K562 (cell line): ENCODE results near the gene HOXB5. TPM values are rescaled to one million over a fixed set of nuclear protein-coding genes. Genes with fewer than 3 reads are reported as not detected.

Experiments used
- CREBBP ChIP-seq: IDR thresholded peaks from one replicate; pipeline ENCODE4 v1.6.1; 2012; ENCODE audit warnings: low read depth, mild to moderate bottlenecking, control low read depth, inconsistent platforms, low read length
- ETV1 ChIP-seq: fragments of 450-650 bp; conservative IDR thresholded peaks from 2 replicates; pipeline ENCODE4 v1.6.1; 2016; ENCODE audit warnings: missing genetic modification characterization, control low read depth, low read depth, missing compliant biosample characterization
- MAFG ChIP-seq: fragments of 450-650 bp; conservative IDR thresholded peaks from 2 replicates; pipeline ENCODE4 v1.6.1; 2016; ENCODE audit warnings: missing genetic modification characterization, missing compliant biosample characterization
- MCM3 ChIP-seq: fragments of 450-650 bp; IDR thresholded peaks from 2 replicates; pipeline ENCODE4 v1.6.1; 2016
- MTA2 ChIP-seq: fragments of 450-650 bp; IDR thresholded peaks from 2 replicates; pipeline ENCODE4 v1.6.1; 2016; ENCODE audit warnings: low read depth
- NR3C1 ChIP-seq: sonication (generic); formaldehyde crosslinking; IDR thresholded peaks from 2 replicates; pipeline ENCODE4 v1.8.1; 2022; ENCODE audit warnings: missing genetic modification reagents
- POU5F1 ChIP-seq: fragments of 150-350 bp; IDR thresholded peaks from 2 replicates; pipeline ENCODE4 v1.6.1; 2014; ENCODE audit warnings: borderline replicate concordance, low read length, low read depth, mild to moderate bottlenecking; ENCODE audit not compliant: partially characterized antibody
- PTBP1 ChIP-seq: fragments of 200-400 bp; formaldehyde crosslinking; IDR thresholded peaks from 2 replicates; pipeline ENCODE4 v1.6.1; 2017; ENCODE audit warnings: low read depth, low read length
- RAD21 ChIP-seq, 2 experiments: fragments of 250-450 bp in 1 of 2; fragments of 450-650 bp in 1 of 2; sonication (Bioruptor Pico) in 1 of 2; formaldehyde crosslinking in 1 of 2; IDR thresholded peaks in 1 of 2; conservative IDR thresholded peaks in 1 of 2; 2 replicates each; pipeline versions ENCODE4 v1.4.0 to v1.8.0; 2020 to 2022; ENCODE audit warnings: mild to moderate bottlenecking in 2 of 2, moderate library complexity in 1 of 2
- TEAD2 ChIP-seq: fragments of 450-650 bp; IDR thresholded peaks from 2 replicates; pipeline ENCODE4 v1.6.1; 2016; ENCODE audit warnings: missing genetic modification characterization, control low read depth, missing compliant biosample characterization
- ZNF184 ChIP-seq: sonication (generic); formaldehyde crosslinking; IDR thresholded peaks from 2 replicates; pipeline ENCODE4 v1.5.0; 2020; ENCODE audit warnings: missing genetic modification reagents
- ZNF24 ChIP-seq: fragments of 450-650 bp; IDR thresholded peaks from 2 replicates; pipeline ENCODE4 v1.6.1; 2016
- ZNF263 ChIP-seq: sonication (generic); formaldehyde crosslinking; IDR thresholded peaks from 2 replicates; pipeline ENCODE4 v1.8.0; 2022; ENCODE audit warnings: mild to moderate bottlenecking, missing genetic modification reagents, borderline replicate concordance
- ZNF76 ChIP-seq: fragments of 250-450 bp; sonication (Bioruptor Pico); IDR thresholded peaks from 2 replicates; pipeline ENCODE4 v1.4.0; 2020; ENCODE audit warnings: mild to moderate bottlenecking, moderate library complexity, borderline replicate concordance
- polyA plus RNA-seq, 8 experiments: library from polyadenylated mRNA; depleted of rRNA in 4 of 8; stranded (reverse) in 5 of 8; unstranded in 3 of 8; fragments of >200 nt; fragmentation: Nextera tagmentation in 2 of 8; fragmentation: Illumina TruSeq in 1 of 8; extraction: Ambion mirVana in 2 of 8; extraction: Trizol in 1 of 8; gene quantifications; 2 replicates each; pipeline versions ENCODE4 v1.2.1 to v1.2.3, GENCODE V29; 2011 to 2014; ENCODE audit warnings: inconsistent platforms in 1 of 8, missing spikeins in 1 of 8
- total RNA-seq, 7 experiments: library from RNA; depleted of rRNA in 6 of 7; stranded (reverse); fragments of >200 nt in 6 of 7; fragmentation: Illumina TruSeq in 2 of 7; extraction: Trizol in 2 of 7; gene quantifications; 2 replicates each; pipeline versions ENCODE4 v1.2.1 to v1.2.3, GENCODE V29; 2011 to 2021; ENCODE audit warnings: low replicate concordance in 1 of 7
- TF ChIP-seq, protein P1 (sequence below), 2 experiments: fragments of 450-650 bp; IDR thresholded peaks; 2 replicates each; pipeline ENCODE4 v1.6.1; 2018; ENCODE audit warnings: mild to moderate bottlenecking in 2 of 2, low read depth in 1 of 2; ENCODE audit not compliant: partially characterized antibody in 2 of 2
- TF ChIP-seq, protein P2 (sequence below): sonication (generic); formaldehyde crosslinking; IDR thresholded peaks from 2 replicates; pipeline ENCODE4 v1.5.0; 2020; ENCODE audit warnings: missing genetic modification reagents
- TF ChIP-seq, protein P3 (sequence below): fragments of 250-450 bp; sonication (Bioruptor Pico); IDR thresholded peaks from 2 replicates; pipeline ENCODE4 v1.9.0; 2021; ENCODE audit warnings: mild to moderate bottlenecking, inconsistent platforms
- TF ChIP-seq, protein P4 (sequence below): sonication (generic); formaldehyde crosslinking; IDR thresholded peaks from 2 replicates; pipeline ENCODE4 v1.8.1; 2022; ENCODE audit warnings: missing genetic modification reagents
- TF ChIP-seq, protein P5 (sequence below): fragments of 450-650 bp; formaldehyde crosslinking; IDR thresholded peaks from 2 replicates; pipeline ENCODE4 v1.4.0; 2022; ENCODE audit warnings: missing genetic modification characterization

HOXB5 gene
- total and polyA plus RNA-seq, 9 of the 15 experiments (the other 6 are each of a cell fraction or from before 2014, with no cell fraction given): 0.24 to 2.7 (median 0.65) TPM

DNA sequence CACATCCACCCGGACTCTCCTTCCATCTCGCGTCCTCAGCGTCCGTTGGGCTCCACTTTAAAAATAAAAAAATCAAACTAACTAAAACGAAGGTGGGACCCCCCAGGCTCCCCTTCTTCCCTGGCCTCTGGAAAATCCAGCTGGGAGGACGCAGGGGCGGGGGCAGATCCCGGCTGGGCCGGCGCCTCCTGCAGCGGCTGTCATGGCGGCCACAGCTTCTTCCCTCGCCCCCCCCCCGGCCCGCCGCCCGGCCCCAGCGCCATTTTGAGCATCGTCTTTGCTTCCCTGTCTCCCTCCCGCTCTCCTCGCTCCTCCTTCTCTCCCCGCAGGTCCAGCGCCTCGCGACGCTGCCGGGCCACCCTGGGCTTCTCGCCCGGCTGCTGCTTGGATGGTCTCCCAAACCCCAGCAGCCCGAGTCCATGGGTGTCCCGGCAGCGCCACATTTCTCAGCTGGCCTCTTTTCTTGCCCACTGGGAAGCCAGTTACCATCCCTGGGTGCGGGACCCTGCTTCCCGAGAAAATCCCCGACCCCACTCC is 51.9 kb downstream of the HOXB5 start (continued):
- TF ChIP-seq CREBBP (no peak), ZNF263 (CRISPR knock-in tag) (no peak), ZNF24 (no peak), NR3C1 (CRISPR knock-in tag) (no peak), ZNF76 (no peak), RAD21 (CRISPR knock-in tag; conservative IDR thresholded peaks at IDR 0.05 in 1 of 2, IDR thresholded peaks at IDR 0.05 in 1 of 2) (no peak; a peak in 1 of 4 replicates), ZNF184 (no peak), PTBP1 (no peak), POU5F1 (no peak), TEAD2 (no peak), MCM3 (no peak), ETV1 (no peak), MAFG (tag) (no peak), MTA2 (no peak)
- TF ChIP-seq, protein P1, sequence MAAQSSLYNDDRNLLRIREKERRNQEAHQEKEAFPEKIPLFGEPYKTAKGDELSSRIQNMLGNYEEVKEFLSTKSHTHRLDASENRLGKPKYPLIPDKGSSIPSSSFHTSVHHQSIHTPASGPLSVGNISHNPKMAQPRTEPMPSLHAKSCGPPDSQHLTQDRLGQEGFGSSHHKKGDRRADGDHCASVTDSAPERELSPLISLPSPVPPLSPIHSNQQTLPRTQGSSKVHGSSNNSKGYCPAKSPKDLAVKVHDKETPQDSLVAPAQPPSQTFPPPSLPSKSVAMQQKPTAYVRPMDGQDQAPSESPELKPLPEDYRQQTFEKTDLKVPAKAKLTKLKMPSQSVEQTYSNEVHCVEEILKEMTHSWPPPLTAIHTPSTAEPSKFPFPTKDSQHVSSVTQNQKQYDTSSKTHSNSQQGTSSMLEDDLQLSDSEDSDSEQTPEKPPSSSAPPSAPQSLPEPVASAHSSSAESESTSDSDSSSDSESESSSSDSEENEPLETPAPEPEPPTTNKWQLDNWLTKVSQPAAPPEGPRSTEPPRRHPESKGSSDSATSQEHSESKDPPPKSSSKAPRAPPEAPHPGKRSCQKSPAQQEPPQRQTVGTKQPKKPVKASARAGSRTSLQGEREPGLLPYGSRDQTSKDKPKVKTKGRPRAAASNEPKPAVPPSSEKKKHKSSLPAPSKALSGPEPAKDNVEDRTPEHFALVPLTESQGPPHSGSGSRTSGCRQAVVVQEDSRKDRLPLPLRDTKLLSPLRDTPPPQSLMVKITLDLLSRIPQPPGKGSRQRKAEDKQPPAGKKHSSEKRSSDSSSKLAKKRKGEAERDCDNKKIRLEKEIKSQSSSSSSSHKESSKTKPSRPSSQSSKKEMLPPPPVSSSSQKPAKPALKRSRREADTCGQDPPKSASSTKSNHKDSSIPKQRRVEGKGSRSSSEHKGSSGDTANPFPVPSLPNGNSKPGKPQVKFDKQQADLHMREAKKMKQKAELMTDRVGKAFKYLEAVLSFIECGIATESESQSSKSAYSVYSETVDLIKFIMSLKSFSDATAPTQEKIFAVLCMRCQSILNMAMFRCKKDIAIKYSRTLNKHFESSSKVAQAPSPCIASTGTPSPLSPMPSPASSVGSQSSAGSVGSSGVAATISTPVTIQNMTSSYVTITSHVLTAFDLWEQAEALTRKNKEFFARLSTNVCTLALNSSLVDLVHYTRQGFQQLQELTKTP (IDR thresholded peaks at IDR 0.05; ENCODE audit: low read depth in 1 of 2, partially characterized antibody in 2 of 2): no peak
- TF ChIP-seq, protein P2, sequence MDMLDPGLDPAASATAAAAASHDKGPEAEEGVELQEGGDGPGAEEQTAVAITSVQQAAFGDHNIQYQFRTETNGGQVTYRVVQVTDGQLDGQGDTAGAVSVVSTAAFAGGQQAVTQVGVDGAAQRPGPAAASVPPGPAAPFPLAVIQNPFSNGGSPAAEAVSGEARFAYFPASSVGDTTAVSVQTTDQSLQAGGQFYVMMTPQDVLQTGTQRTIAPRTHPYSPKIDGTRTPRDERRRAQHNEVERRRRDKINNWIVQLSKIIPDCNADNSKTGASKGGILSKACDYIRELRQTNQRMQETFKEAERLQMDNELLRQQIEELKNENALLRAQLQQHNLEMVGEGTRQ: no peak
- TF ChIP-seq, protein P3, sequence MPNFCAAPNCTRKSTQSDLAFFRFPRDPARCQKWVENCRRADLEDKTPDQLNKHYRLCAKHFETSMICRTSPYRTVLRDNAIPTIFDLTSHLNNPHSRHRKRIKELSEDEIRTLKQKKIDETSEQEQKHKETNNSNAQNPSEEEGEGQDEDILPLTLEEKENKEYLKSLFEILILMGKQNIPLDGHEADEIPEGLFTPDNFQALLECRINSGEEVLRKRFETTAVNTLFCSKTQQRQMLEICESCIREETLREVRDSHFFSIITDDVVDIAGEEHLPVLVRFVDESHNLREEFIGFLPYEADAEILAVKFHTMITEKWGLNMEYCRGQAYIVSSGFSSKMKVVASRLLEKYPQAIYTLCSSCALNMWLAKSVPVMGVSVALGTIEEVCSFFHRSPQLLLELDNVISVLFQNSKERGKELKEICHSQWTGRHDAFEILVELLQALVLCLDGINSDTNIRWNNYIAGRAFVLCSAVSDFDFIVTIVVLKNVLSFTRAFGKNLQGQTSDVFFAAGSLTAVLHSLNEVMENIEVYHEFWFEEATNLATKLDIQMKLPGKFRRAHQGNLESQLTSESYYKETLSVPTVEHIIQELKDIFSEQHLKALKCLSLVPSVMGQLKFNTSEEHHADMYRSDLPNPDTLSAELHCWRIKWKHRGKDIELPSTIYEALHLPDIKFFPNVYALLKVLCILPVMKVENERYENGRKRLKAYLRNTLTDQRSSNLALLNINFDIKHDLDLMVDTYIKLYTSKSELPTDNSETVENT (CRISPR knock-in tag): no peak
- TF ChIP-seq, protein P4, sequence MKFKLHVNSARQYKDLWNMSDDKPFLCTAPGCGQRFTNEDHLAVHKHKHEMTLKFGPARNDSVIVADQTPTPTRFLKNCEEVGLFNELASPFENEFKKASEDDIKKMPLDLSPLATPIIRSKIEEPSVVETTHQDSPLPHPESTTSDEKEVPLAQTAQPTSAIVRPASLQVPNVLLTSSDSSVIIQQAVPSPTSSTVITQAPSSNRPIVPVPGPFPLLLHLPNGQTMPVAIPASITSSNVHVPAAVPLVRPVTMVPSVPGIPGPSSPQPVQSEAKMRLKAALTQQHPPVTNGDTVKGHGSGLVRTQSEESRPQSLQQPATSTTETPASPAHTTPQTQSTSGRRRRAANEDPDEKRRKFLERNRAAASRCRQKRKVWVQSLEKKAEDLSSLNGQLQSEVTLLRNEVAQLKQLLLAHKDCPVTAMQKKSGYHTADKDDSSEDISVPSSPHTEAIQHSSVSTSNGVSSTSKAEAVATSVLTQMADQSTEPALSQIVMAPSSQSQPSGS (CRISPR knock-in tag): no peak
- TF ChIP-seq, protein P5, sequence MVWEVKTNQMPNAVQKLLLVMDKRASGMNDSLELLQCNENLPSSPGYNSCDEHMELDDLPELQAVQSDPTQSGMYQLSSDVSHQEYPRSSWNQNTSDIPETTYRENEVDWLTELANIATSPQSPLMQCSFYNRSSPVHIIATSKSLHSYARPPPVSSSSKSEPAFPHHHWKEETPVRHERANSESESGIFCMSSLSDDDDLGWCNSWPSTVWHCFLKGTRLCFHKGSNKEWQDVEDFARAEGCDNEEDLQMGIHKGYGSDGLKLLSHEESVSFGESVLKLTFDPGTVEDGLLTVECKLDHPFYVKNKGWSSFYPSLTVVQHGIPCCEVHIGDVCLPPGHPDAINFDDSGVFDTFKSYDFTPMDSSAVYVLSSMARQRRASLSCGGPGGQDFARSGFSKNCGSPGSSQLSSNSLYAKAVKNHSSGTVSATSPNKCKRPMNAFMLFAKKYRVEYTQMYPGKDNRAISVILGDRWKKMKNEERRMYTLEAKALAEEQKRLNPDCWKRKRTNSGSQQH: no peak
